OCI-LY3 (cell line): Measurements from ENCODE around the gene PRKCQ.

ENCODE experiments used
- H2AFZ ChIP-seq: fragments of 200-600, 300-600 bp; shearing (Covaris generic); 2 replicates; pipeline ENCODE4 v1.6.0; 2014; ENCODE audit warnings: antibody characterized with exemption, low read depth, low read length
- H3K27ac ChIP-seq: fragments of 200-600, 300-600 bp; sonication (generic); 2 replicates; pipeline ENCODE4 v1.5.1; 2014; ENCODE audit warnings: mild to moderate bottlenecking, low read length, moderate library complexity, mixed read lengths
- H3K27me3 ChIP-seq: fragments of 200-600, 300-600 bp; sonication (generic); 2 replicates; pipeline ENCODE4 v1.6.1; 2014; ENCODE audit warnings: low read depth, low read length, mixed read lengths
- H3K36me3 ChIP-seq: fragments of 200-600, 300-600 bp; sonication (generic); replicated peaks from 2 replicates; pipeline ENCODE3; 2014; ENCODE audit warnings: low read depth, low read length, mixed read lengths
- H3K4me1 ChIP-seq: fragments of 300-600, 200-600 bp; sonication (generic); 2 replicates; pipeline ENCODE4 v1.6.1; 2014; ENCODE audit warnings: low read length, mixed read lengths
- H3K4me2 ChIP-seq: fragments of 200-600, 300-600 bp; sonication (generic); 2 replicates; pipeline ENCODE4 v1.6.1; 2014; ENCODE audit warnings: low read length, mixed read lengths
- H3K4me3 ChIP-seq: fragments of 300-600, 200-600 bp; sonication (generic); 2 replicates; pipeline ENCODE4 v1.5.1; 2014; ENCODE audit warnings: antibody characterized with exemption, mild to moderate bottlenecking, low read length, moderate library complexity
- H3K79me2 ChIP-seq: fragments of 300-600, 200-600 bp; shearing (Covaris generic); 2 replicates; pipeline ENCODE4 v1.6.1; 2014; ENCODE audit warnings: mild to moderate bottlenecking, low read length, mixed read lengths
- H3K9ac ChIP-seq: fragments of 300-600, 200-600 bp; shearing (Covaris generic); 2 replicates; pipeline ENCODE4 v1.6.0; 2014; ENCODE audit warnings: mild to moderate bottlenecking, low read length, moderate library complexity
- H3K9me3 ChIP-seq: fragments of 200-600, 300-600 bp; shearing (Covaris generic); 2 replicates; pipeline ENCODE4 v1.6.1; 2014; ENCODE audit warnings: low read length, mixed read lengths; ENCODE audit not compliant: insufficient read depth
- H4K20me1 ChIP-seq: fragments of 200-600, 300-600 bp; sonication (generic); 2 replicates; pipeline ENCODE4 v1.6.1; 2016; ENCODE audit warnings: low read length, mixed read lengths; ENCODE audit not compliant: insufficient read depth
- CTCF ChIP-seq: fragments of 200-600, 300-600 bp; sonication (generic); IDR thresholded peaks from 2 replicates; pipeline ENCODE4 v1.5.1; 2014; ENCODE audit warnings: antibody characterized with exemption, low read length, low read depth
- EZH2phosphoT487 ChIP-seq: fragments of 200-600 bp; shearing (Covaris generic); IDR thresholded peaks from 2 replicates; pipeline ENCODE4 v1.6.1; 2018; ENCODE audit warnings: antibody characterized with exemption, mixed run types, low read depth

Gene PRKCQ

GRCh38 chr10:6431861-6432260 is 148.2 kb downstream of the PRKCQ start:
- no peak overlapping the region for H3K4me2 ChIP-seq
- no peak overlapping the region for H3K27ac ChIP-seq
- H2AFZ ChIP-seq: no peak overlapping the region

GRCh38 chr10:6431186-6431585 is 148.9 kb downstream of the PRKCQ start:
- H3K27me3 ChIP-seq: peaks cover 3% of the 10 kb centered on the region; the same call in 1 of the 2 replicates
- no peaks in the 10 kb centered on the region for H3K79me2 ChIP-seq
- no peak overlapping the region for H2AFZ ChIP-seq
- no peak overlapping the region for H3K9ac ChIP-seq
- no peak overlapping the region for H3K27ac ChIP-seq
- TF ChIP-seq EZH2phosphoT487: no peak
- H3K4me1 ChIP-seq: no peaks in the 10 kb centered on the region
- H3K4me3 ChIP-seq: no peak overlapping the region
- H3K36me3 ChIP-seq: no peaks in the 10 kb centered on the region
- H3K9me3 ChIP-seq: no peaks in the 10 kb centered on the region
- no peaks in the 10 kb centered on the region for H4K20me1 ChIP-seq
- no peak overlapping the region for H3K4me2 ChIP-seq

More at GRCh38 chr10:6431861-6432260, 148.2 kb downstream of the PRKCQ start:
- Histone ChIP-seq H3K36me3 (no peaks in the 10 kb centered on the region), H3K4me3 (no peak overlapping the region), H3K9me3 (no peaks in the 10 kb centered on the region), H4K20me1 (no peaks in the 10 kb centered on the region), H3K79me2 (no peaks in the 10 kb centered on the region), H3K9ac (no peak overlapping the region), H3K4me1 (no peaks in the 10 kb centered on the region), H3K27me3 (peaks cover 3% of the 10 kb centered on the region; the same call in 1 of the 2 replicates)
- no peak for TF ChIP-seq CTCF
- TF ChIP-seq EZH2phosphoT487: no peak

- Histone ChIP-seq H3K27ac (no peak overlapping the region), H3K36me3 (no peaks in the 10 kb centered on the region), H3K4me3 (no peak overlapping the region), H3K9me3 (no peaks in the 10 kb centered on the region), H3K27me3 (peaks cover 3% of the 10 kb centered on the region; the same call in 1 of the 2 replicates), H3K9ac (no peak overlapping the region), H3K4me1 (no peaks in the 10 kb centered on the region), H3K79me2 (no peaks in the 10 kb centered on the region), H3K4me2 (no peak overlapping the region), H2AFZ (no peak overlapping the region), H4K20me1 (no peaks in the 10 kb centered on the region)
- no peak for TF ChIP-seq EZH2phosphoT487
- TF ChIP-seq CTCF: no peak
These were observed 149.6 kb downstream of the PRKCQ start for GRCh38 chr10:6430423-6430980.

- Histone ChIP-seq H3K27ac (no peak overlapping the region), H3K4me3 (no peak overlapping the region), H3K79me2 (no peaks in the 10 kb centered on the region), H4K20me1 (no peaks in the 10 kb centered on the region), H3K36me3 (no peaks in the 10 kb centered on the region), H3K4me1 (no peaks in the 10 kb centered on the region), H2AFZ (no peak overlapping the region), H3K27me3 (peaks cover 3% of the 10 kb centered on the region; the same call in 1 of the 2 replicates), H3K9ac (no peak overlapping the region), H3K9me3 (no peaks in the 10 kb centered on the region), H3K4me2 (no peak overlapping the region)
- TF ChIP-seq CTCF: no peak
These were observed 152.6 kb downstream of the PRKCQ start for GRCh38 chr10:6427357-6427959.
